ENCODE measurements around the gene RAB28.

Gene RAB28

DNA sequence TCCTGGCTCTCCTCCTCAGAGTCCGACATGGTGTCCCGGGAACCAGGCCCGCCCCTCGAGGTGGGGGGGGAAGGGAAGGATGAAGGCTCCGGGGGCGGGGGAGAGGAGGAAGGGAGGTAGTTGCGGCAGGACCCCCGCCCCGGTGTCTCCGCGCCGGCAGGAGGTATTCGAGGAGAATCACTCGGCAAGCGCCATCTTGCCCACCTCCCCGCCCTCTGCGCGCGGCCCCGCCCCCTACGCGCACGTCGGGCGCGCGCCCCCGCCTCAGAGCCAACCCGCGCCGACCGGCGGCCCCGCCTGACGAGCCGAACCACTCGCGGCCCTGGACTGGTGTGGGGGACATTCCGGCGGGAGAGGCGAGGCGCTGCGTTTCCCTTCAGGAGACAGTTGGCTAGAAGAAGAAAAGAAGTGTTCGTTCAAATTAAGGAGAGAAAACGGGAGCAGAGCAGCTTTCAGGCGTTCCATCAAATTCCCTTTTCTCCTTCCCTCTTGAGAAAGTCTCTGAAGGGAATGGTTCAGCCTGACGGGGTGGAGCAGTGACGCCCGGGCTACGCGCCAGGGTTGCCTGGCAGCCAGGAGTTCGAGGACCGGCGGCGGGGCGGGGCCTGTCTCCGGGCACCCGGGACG, at the start of gene RAB28:
RAB28 (minus strand) TSS at position 219 of the 627 bp plus-strand sequence.
- peak; percentile 93 for DNase-seq

DNA sequence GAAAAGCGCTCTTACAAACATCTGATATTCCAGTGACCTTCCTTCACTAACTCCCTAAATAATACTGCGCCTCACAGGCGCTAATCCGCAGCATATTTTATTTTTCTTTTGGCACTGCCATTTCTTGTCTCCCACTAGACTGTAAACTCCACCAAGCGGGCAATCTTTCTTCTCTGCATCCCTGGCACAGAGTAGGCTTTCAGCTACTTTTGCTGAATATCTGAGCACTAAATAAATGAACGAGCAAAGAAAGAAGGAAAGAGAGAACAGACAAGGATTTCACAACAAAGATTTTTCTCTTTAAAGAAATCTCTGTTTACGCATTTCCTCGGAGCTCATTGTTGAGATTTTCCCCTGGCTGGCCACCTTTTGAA, 47.5 kb upstream of the RAB28 start:
- DNase-seq, result no peak

DNA sequence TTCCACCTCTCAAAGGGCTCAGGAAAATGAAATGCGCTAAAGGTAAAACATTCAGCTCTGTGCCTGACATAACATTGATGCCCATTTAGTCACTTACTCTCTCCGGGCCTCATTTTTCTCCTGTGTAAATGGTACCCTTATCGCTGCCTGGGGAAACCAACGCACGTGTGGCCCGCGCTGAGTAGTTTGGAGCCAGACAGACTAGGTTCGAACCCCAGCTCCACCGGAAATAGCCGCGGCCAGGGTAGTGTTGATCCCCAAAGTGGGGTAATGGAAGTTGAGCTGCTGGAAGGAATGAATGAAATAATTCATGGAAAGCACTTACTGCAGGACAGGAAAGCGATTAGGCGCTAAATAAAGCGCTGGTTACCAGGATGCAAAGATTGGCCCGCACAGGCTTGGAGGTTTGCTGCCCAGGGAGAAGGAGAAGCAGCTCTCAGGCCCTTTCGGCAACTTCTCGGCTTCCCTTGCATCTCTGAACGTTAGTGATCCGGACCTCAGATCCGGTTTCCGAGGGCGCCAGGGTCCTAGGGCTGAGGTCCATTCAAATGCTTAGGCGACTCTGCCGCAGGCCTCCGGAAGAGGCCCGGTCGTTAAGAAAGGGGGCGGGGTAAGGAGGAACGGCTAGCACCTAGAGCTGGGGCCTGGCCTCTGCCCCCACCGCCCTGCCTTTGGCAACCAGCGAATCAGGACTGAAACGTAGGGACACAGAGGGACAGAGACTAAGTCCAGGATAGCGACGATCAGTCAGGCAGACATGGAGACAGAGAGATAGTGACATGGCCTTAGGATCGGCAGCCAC, 46.9 kb upstream of the RAB28 start:
- no peak for DNase-seq

DNA sequence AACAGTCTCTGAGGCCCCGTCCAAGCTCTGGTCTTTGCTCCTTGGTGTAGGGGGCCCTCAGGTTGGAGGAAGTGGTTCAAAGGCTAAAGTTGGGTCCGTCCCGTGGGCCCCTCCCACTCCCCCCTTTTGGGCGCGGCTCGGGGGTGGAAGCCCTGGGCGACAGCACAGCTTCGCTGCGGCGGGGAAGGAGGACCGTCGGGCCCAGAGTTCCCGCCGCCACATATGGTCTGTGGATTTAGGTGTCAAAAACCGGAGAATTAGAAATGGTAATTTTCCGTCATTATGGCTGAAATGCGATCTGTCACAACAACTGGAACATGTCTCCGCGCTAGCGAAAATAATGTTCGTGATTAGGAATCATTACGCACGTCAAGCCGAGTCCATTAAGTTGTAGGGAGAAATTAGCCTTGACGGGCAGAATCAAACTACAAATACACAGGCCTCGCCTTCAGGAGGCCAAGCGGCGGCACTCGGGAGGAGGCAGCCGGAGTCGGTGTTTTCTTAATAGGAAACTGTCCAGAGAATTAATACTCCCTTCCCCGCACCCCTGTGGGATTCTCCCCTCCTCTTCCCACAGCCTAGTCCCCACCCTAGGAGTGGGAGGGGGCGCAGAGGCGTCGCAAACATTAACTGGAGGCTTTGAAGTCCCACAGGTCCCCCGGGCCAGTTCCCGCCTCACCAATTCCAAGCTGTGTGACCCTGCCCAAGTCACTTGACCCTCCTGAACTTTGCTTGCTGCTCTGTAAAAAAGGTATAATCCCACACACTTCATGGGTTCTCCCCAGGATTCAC, 45.2 kb upstream of the RAB28 start:
- DNase-seq, result no peak

DNA sequence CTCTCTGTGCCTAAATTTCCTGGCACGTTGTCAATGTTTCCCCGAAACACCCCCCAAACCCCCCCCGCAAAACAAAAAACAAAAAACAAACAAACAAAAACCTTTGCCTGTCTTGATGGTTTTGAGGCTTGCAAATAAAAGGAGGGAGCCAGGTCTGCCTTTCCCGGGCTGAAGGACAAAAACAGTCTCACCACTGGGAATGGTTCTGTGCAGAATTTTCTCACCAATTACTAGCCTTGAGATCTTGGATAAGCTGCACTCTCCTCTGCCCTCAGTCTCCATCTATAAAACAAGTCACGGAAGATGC, 44.6 kb upstream of the RAB28 start:
- DNase-seq, result no peak

DNA sequence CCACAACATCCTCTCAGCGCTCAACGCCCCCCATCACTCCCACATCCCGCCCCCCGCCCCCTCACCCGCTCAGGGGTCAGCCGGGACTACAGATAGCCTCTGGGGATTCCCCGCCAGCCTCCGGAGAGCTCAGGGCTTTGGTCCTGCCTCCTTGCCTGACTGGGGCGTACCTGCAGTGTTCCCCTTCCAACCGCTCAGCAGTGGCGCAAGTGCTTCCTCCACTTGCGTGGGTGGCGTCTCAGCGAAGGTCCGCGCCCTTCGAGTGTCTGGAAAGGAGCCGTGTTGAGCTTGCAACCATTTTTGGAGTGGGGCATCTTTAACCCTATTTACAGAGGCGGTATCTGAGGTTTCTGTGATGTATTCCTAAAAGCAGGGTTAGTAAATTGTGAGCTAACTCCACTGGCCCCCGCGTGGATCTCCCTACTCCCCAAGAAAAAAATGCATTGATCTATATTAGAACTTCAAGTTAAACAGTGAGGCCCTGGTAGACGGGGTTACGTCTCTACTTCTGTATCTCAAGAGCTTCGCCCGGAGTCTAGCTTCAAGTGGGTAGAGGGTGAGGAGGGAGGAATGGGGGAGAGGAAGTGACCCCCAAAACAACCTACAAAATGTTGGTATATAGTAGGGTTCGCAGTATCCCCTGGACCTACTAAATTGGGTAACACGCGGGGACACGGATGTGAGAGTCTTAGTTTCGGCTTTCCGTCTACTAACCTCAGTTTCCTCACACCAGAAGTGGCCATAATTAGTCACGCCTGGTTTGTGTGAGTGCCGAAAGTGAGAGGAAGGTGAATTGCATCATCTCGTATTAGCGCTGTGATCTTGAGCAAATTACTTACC, 44.1 kb upstream of the RAB28 start:
- peak; percentile 4 for DNase-seq

DNA sequence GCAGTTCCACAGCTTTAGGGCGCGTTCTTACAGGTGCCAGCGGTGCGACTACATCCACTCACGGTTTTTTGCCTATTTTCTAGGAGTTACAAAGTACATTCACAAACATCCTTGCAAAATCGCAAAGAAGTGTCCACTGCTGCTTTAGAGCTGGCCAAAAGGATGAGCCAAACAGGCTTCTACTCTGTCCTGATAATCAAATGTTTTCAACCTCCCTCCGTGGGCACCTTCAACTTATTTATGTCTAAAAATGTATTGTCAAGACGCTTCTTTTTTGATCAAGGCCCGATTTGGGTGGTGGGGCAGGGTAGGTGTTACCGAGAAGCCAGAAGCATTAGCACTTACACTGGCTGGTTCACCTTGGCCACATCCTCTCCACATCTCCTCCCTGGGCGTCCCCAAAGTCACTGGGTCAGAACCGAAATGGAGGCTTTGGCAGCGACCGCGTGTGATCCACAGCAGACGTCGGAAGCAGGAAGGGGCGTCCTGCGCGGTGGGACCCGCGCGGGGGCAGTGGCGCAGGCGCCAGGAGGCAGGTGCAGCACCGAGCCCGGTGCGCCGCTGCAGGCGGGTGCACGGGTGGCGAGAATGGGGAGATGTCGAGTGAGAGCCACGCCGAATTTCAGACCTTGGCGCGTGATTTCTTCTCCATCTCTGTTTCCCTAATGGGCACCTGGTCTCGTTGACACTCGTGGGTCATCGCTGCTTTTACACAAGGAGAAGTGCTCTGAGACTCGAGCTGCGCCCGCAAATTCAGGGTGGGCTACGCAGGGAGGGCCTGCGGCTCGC, 43.2 kb upstream of the RAB28 start:
- no peak for DNase-seq

DNA sequence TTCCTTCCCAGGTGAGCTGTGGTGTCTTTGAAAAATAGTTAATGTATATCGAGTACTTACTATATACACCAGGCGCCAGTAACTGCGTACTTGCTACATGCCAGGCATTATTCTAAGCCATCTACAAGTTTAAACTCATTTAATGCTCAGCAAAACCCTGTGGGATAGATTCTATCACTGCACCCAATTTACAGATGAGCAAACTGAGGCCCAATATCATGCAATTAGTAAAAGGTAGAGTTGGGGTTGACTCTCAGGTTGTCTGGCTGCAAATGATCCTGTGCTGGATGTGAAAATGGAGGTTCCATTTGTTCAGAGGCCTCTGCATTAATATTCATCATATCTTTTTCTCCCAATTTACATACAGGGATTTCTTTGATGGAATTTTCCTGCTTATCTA, 42.5 kb upstream of the RAB28 start:
- no peak for DNase-seq

DNA sequence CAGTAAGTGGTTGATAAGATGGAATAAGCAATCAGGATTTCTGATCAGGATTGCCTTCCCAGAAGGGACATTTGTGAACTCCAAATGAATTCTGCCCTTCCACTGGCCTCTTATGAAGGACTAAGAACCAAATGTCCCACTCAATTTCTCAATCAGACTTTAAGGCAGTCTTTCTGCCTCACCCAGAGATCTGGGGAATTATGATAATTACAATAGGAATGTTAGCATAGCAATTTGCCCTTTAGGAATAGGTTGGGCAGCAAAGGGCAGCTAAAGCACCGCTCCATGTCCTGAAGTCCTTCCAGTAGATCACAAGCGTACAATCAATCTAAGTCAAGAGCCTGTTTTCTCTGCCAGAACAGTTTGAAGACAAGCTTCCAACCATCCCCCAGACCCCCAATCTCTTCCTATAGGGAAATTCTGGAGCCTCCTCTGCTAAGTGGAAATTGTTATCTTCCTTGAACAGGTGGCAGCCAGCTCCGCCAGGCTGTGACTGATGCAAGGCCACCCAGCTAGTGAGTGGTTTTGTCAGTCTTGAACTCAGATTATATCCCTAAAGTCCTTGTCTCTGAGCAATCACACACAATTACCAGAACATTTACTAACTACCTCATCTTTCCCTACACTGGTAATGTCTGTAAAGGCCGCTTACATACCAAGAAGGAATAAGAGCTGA, 41.6 kb upstream of the RAB28 start:
- no peak for DNase-seq

DNA sequence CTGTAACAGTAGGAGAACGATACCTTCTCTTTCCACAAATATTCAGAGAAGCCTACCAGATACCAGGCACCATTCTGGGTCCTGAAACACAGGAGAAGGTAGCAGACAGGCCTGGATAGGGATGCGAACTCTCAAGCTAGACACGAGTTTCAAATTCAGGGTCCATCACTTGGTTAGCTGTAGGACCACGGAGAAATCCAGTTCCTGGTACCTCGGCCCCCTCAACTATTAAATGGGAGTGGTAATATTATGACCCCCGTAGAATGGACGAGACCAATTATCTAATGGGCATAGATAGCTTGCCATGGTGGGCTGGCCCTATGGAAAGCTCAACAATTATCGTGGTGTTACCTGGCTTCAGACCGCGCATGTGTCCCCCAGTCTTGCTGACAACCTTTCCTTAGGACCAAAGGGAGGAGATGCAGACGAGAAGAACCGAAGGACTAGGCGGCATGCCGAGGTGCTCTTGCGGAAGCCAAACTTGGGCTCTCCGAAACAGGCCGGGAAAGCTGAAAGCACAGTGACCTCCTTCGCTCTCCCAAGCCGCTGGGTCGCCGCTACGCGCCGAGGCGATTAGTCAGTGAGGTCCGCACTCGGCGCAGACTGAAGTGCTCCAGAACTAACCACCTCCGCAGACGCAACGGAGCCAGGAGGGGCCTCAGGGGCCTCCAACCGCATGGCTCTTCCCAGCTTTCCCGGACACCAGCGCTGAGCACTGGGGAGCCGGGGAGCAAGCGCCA, 40.5 kb upstream of the RAB28 start:
- DNase-seq, result no peak

DNA sequence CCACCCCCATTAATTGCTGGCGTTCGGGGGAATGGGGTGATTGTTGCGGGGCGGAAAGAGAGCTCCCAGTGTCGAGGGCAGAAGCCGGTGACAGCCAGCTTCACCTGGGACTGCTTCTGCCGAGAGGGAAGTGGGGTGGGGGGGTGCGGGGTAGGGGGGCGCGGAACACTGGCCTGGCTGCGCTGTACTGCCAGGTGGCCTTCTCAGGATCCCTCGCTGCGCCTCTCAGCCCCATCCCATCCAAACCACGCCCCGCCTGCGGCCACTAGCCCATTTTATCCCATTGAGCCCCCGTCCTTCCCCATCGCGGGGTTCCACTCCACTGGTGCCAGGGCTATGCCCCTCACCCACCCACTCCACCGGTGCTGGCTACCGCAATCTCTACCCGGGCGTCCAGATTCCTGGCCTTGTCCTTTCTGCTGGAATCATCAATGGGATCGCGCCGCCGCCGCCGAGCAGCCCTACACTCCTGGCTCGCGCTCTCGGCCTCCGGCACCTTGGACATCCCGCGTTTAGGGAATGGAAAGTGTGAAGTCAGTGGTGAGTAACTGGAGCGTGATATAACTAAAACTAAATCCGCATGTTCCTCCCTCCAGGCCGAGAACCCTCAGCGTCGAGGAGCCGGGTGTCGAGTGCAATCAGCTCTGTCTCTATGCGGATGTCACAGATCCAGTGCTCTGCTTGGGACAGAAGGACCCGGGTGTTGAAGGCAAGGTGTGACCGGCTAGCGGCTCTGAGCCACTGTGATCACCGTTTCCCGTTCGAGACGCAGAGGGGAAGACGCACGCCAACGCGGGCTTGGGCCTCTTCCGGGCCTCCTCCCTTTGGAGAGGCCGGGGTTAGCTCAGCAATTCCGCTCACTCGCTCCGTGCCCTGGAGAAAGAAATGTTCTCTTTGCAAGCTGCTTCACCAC, 39.7 kb upstream of the RAB28 start:
- DNase-seq, result no peak

DNA sequence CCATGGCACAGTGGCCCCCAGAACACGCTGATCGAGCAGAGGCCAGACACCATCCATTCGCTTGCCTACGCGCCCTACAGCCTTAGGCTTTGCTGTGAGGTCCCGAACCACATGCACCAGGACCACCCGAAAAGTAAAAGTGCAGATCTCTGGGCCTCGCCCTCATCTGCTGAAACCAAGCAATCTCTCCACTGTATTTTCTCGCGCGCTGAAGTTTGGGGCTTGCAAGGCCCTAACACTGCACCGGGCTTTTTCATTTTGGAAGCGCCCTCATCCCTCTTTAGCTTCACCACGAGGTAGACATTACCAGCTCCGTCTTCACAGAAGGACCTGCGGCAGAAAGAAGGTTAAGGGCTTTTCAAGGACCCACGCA, 39.0 kb upstream of the RAB28 start:
- DNase-seq, result no peak

DNA sequence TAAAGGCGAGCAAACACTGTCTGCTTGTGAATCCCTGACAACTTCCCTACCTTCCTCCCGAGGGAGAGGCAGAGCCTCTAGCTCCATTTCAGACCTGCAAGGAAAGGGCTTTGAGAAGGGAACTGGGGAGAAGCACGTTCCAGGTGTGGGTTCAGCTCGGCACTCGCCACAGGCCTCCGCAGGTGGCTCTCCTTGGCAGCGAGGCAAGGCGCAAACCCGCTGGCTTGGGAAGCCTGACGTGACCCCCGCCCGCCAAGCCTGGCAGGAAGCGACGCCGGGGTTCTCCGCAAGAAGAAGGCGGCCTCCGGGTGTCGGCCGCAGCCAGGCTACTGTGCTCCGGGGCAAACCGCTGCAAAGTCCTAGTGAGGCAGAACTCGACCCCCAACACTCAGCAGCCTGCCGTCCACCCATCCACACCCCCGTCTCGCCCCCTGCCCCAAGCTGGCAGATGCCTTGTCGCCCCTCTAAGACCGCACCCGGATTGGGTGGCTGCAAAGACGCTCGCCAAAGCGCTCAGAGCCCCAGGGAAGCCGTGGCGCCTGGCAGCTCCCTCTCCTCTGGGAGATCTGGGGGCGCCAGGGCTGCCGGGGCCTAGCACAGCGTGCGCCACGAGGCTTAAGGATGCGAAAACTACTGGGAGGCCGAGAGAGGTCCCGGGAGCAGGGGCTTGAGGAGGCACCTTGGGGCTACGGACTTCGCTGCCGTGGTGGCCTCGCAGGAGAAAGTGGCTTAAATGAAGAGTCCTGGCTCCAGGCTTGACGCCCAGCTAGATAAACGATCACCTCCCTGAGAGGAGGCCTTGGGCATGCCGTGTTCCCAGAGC, 38.4 kb upstream of the RAB28 start:
- no peak for DNase-seq

DNA sequence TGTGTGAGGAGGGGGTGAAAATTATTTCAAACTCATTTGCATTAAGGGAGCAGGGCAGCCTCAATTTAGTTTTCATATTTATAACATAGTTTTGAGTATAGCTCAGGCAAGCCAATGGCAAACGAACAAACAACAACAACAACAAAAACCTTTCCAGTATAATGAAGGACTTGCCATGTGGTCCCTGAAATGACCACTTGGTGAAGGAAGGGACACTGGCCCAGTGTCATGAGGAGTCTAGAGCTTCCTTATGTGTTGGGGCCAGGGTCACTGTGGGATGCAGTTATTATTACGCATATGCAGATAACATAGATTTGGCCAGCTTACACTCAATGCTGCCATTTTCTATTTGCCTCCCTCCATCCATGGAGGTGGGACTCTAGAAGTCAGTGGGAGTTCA, 36.9 kb upstream of the RAB28 start:
- no peak for DNase-seq

DNA sequence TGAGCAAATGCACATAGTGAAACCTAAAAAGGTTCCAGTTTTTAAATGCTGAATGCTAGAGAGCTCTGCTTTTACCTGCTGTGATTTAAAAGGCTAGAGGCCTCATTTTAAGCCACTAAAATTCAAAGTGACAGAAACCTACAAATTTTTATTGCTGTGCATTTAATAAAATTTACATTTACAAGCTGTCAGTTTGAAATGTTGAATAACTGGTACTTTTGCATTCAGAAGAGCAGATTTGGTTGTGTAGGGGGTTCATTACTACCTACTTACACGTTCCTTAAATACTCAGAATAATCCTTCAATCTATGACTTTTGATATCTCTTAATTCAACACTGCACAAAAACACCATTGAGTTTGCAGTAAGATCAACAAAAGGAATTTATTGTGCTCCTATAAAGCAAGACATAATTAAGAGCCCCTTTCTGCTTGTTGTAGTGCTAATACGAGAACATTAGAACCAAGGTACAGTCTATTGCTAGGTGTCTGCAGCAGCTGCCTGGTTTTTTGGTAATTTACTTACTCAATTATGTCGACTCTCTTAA, 32.2 kb upstream of the RAB28 start:
- DNase-seq, result no peak

DNA sequence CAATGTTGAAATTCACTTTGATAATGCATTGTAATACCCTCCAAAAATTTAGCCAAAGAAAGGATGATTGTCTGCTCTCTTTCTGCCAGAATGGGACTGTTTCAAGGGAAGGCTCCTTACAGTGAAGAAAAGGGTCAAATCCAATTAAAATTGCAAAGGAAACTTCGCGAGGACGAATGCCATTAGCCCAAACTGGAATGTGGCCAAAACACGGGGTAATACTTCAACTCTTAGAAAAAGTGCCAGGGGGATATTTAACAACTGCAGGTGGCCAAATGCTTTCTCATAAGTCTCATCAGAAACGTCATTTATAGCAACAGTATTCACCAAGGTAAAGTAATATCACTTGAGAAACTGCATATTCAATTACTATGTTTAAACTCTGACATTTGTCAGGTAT, 31.1 kb upstream of the RAB28 start:
- no peak for DNase-seq

DNA sequence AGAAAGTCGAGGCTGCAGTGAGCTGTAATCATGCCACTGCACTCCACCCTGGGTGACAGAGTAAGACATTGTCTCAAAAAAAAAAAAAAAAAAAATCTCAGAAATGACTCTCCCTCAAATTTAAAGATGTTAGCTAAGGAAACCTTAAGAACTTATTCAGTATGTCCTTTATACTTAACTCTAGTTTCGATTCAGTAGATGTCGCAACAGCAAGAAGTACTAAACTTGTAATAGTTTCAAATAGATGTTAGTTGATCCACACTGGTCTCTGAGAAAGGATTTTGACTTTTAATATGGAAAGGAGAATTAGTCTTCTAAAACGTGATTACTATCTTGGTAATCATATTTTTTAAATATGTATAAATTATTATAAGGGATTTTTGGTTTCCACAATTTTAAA, 30.6 kb upstream of the RAB28 start:
- DNase-seq, result no peak

DNA sequence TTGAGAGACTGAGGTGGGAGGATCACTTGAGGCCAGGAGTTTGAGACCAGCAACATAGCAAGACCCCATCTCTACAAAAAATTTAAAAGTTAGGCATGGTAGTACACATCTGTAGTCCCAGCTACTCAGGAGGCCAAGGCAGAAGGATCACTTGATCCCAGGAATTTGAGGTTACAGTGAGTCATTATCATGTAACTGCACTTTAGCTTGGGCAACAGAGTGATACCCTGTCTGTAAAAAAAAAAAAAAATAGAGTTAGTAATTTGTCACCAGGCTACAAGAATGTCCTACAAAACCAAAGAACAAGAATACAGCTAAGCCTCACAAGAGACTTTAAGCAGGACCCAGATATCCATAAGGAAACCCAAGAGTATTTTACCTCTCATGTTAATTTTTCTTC, 27.0 kb upstream of the RAB28 start:
- DNase-seq, result no peak

DNA sequence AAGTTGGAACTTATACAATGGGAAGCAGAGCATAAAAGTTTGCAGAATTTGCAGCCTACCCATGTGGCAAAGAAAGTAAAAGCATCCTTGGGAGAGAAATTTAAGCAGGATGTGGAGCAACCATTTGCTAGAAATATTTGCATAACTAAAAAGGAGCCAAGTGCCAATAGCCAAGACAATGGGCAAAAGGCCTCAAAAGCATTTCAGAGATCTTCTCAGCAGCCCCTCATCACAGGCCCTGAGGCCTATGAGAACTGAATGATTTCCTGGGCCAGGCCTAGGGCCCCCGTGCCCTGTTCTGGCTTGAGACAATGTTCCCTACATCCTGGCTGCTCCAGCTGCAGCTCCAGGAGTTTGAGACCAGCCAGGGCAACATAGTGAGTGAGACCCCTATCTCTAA, 25.3 kb upstream of the RAB28 start:
- no peak for DNase-seq

Measured in CD4-positive, alpha-beta T cell treated with Interleukin-4 for 4 hours (primary cell).